HUDEP-2 (cell line): ENCODE data around the gene EVC.

Experiments used
- DNase-seq, 76 experiments: peaks; one replicate each; lab custom pipeline; 2025; ENCODE audit not compliant: unreplicated experiment in 76 of 76; lab: John Stamatoyannopoulos, UW

The EVC gene

GRCh38 chr4:5753766-5754528 lies 42.9 kb downstream of the EVC start:
- DNase-seq: no peak

DNA sequence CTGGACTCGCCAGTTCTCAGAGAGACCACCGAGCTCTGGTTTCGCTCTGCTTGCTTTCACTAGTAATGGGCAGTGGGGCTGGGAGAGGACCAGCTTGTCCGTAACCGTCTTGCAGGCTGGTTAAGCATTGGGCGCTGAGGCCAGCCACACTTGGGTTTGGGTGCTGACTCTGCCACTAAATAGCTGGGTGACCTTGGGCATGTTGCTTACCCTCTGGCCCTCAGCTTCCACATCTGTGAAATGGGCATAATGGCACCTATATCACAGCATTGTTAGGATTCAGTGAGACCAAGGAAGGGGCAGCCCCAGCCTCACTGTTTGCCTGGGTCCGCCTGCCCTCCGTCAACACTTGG lies 43.5 kb downstream of the EVC start:
- DNase-seq: no peak

DNA sequence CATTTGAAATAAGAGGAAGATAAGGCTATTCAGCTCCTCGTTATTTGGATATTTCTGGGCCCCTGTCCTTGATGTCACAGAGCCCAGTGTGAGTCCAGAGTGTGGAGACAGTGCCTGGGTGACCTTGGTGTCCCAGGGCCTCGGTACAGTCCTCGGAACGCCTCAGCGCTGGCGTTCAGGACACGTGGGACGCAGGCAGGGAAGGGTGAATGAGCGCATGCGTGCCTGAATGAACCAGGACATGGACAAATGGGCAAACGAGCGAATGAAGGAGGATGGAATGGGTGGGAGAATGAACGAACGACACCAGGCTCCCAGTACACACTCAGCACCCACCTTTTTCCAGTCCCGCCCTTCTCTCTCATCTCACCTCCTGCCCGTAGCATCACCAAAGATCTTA lies 44.2 kb downstream of the EVC start:
- DNase-seq: no peak

- no peak for DNase-seq
Observed at GRCh38 chr4:5755679-5756078, 44.7 kb downstream of the EVC start.

GRCh38 chr4:5756271-5756670 lies 45.3 kb downstream of the EVC start:
- DNase-seq: no peak

- no peak for DNase-seq
Observed at GRCh38 chr4:5757091-5757490, 46.1 kb downstream of the EVC start.

- DNase-seq: no peak
Observed at GRCh38 chr4:5757536-5757935, 46.5 kb downstream of the EVC start.

GRCh38 chr4:5757954-5758353 lies 47.0 kb downstream of the EVC start:
- no peak for DNase-seq

DNA sequence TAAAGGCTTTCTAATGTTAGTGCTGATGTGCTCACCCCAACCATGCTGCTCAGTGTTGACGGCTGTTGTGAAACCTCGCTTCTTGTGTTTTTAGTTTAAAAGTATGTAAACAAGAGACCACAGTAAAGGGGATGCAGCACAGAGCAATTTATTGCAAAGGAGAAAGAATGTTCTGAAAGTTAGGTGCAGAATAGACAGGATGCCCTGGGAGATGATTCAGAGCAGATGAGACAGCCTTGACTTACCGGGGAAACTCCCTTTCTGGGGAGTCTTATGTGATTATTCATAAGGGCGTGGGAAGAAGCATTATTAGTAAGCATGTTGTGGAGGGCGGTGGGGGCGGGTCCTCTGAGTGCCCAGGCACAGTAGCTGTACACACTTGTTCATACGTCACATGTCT lies 47.7 kb downstream of the EVC start:
- DNase-seq: no peak

DNA sequence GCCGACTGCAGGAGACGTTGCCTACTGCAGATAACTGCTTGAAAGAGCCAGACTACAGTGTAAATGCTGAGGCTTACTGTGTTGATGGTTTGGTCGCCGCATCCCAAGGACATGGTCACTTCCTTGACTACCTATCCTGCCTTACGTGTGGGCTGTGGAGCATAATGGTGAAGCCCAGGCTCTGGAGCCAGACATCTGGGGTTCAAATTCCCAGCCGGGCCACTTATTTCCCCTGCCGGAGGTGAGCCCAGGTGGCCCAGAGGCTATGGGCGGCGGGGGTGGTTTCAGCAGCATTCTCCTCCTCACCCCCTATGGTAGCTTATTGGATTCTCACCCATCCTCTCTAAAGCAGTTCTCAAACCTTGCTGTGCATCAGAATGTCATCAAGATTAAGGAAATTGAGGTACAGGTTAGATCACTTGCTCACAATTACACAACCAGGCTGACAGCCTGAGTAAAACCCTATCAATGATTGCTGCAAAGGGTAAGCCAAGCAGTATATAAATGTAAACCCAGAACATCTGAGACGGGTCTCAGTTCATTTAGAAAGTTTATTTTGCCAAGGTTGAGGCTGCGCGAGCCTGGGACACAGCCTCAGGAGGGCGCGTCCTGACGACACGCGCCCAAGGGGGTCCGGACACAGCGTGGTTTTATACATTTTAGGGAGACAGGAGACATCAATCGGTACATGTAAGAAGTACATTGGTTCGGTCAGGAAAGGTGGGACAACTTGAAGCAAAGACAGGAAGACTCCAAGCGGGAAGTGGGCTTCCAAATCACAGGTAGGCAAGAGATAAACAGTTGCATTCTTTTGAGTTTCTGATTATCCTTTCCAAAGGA lies 48.5 kb downstream of the EVC start:
- no peak for DNase-seq

DNA sequence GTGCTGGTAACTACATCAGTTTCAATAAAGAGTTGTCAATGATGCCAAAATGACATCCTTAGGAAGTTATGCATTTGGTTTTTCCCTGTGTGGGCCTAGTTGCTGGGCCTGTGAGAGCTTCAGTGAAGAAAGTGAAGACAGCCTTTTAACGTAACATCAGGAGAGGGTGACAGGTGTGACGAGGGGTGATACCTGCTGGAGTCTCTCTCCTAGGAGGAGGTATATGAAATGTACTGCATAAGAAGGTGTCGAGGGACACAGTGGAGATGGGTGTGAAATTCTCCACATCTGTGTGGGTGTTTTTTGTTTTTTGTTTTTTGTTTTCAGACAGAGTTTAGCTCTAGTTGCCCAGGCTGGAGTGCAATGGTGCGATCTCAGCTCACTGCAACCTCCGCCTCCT lies 49.2 kb downstream of the EVC start:
- no peak for DNase-seq

GRCh38 chr4:5760936-5761480 lies 50.0 kb downstream of the EVC start:
- no peak for DNase-seq

DNA sequence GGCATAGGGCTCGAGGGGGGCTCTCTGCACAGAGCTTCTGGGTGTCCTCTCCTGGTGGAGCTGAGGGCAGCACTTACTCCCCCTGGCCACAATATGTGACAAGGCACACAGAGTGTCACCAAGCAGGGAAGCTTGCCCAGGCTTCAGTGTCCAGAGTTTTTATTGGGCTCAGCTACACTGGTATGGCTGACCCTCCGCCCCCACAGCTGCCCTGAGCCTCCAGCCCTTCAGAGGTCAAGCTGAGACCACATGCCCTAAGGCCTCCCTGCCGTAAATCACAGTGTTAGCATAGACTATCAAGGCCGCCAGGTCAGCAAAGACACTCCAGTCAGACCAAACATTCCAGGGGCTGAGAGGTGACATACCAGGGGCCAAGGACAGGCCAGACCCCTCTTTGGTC lies 59.0 kb downstream of the EVC start:
- DNase-seq: no peak

GRCh38 chr4:5772528-5773270 lies 61.7 kb downstream of the EVC start:
- no peak for DNase-seq

- DNase-seq: no peak
Observed at GRCh38 chr4:5773271-5773555, 62.2 kb downstream of the EVC start.

GRCh38 chr4:5774416-5775036 lies 63.5 kb downstream of the EVC start:
- DNase-seq: no peak

DNA sequence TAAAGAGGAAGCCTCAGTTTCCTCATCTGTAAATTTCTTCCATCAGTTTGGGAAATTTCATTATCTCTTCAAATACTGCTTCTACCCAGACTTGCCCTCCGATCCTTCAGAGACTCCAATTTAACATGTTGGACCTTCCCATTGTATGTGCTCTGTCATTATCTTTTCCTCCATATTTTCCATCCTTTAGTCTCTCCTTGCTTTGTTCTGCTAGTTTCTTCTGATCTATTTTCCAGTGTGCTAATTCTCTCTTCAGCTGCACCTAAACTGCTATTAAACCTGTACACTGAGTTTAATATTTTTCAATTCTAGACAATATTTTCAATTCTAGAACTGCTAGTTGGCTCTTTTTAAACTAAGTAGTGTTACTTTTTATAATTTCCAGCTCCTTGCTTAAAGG lies 65.5 kb downstream of the EVC start:
- no peak for DNase-seq

DNA sequence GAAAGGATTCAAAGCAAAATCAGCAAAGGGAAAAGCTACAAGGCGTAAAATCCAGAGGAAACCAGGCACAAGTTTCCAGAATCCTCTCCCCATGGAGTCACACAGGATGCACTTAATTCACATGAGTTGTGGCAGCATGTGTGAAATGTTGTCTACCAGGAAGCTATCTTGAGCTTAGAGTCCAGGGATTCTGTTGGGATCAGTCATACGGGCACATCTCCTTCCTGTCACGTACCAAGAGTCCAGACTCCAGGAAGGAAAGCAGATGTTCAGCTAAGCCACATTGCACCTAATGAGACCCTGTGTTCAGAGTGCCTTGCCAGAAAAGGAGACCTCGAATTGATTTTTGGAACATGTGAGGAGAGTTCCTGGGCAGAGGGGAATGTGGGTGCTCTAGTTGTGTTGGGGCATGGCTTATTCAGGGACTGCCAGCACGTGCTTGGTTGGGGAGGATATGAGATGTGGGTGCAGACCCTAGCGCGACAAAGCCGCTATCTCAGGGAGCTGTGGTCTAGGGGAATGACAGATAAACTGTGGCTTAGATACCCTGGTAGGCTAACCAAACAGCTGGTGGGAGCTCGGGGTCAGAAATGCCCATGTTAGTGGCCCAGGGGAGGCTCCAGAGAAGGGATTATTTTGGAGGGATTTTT lies 70.0 kb downstream of the EVC start:
- DNase-seq: no peak

DNA sequence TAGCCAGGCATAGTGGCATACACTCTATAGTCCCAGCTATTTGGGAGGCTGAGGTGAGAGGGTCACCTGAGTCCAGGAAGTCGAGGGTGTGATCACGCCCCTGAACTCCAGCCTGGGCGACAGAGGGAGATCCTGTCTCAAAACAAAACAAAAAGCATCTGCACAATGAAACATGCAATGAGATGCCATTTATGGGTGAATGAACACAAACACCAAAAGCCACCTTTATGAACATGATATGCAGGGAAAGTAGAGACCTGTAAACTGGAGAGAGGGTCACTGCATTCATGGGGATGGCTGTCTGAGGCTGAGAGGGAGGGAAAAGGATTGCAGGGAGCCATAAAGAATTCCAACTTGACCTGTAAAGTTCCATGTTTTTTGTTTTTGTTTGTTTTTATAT lies 70.7 kb downstream of the EVC start:
- no peak for DNase-seq

GRCh38 chr4:5782829-5783476 lies 72.0 kb downstream of the EVC start:
- no peak for DNase-seq
